HepG2 (cell line): Measurements from ENCODE around the gene HECTD3. TPM values are rescaled to one million over a fixed set of nuclear protein-coding genes. Genes with fewer than 3 reads are reported as not detected.

Experiments used
- ATAC-seq: fragments of 200-7000 bp; cut with Tn5 transposase; 3 replicates; pipeline ENCODE4 v1.9.1; 2020; ENCODE audit warnings: mild to moderate bottlenecking, moderate library complexity
- BruUV-seq: library from RNA; stranded (reverse); fragments of 400-500 nt; replicated peaks from 2 replicates; lab custom pipeline; 2021; lab: Mats Ljungman, UMichigan
- CTCF ChIA-PET: fragments of 300-600 bp; formaldehyde crosslinking; extraction: SDS; loops from one replicate; lab custom pipeline; 2021; ENCODE audit warnings: low total read pairs, inconsistent platforms, low intra/inter-chr PET ratio; lab: Yijun Ruan, JAX
- POLR2A ChIA-PET: fragments of 350-600 bp; sonication (Branson Sonifier 250); formaldehyde crosslinking; loops from one replicate; lab custom pipeline; 2020; ENCODE audit warnings: antibody characterized with exemption, inconsistent platforms; lab: Yijun Ruan, JAX
- DNase-seq: peaks from one replicate; pipeline ENCODE4 v3.0.0-alpha.2; 2015; ENCODE audit warnings: low spot score
- FAIRE-seq: peaks from 3 replicates; lab custom pipeline; 2011; peaks lifted over from hg19 to GRCh38; lab: Jason Lieb, UNC
- H2AFZ ChIP-seq: one replicate; pipeline ENCODE4 v1.6.1; 2011; ENCODE audit warnings: low read length, inconsistent platforms
- H3K27ac ChIP-seq: fragments of 300-600 bp; 3 replicates; pipeline ENCODE4 v1.8.0; 2011; ENCODE audit warnings: mixed run types, mild to moderate bottlenecking, mixed read lengths, low read length, inconsistent platforms; ENCODE audit not compliant: insufficient read depth; ENCODE audit errors: extremely low read length
- H3K27me3 ChIP-seq, 2 experiments: fragments of 200-600 bp in 1 of 2; 2 replicates in 1 of 2; 3 replicates in 1 of 2; pipeline versions ENCODE4 v1.6.0 to v1.8.0; 2011; ENCODE audit warnings: low read length in 2 of 2, mild to moderate bottlenecking in 2 of 2, moderate library complexity in 2 of 2, inconsistent platforms in 1 of 2; ENCODE audit not compliant: insufficient read depth in 2 of 2, control insufficient read depth in 1 of 2
- H3K36me3 ChIP-seq, 2 experiments: fragments of 200-600 bp in 1 of 2; replicated peaks in 1 of 2; 2 replicates in 1 of 2; 3 replicates in 1 of 2; pipeline versions ENCODE4 v1.5.1 to v1.8.0; 2011; ENCODE audit warnings: low read length in 2 of 2, inconsistent platforms in 1 of 2; ENCODE audit not compliant: insufficient read depth in 2 of 2, control insufficient read depth in 1 of 2
- H3K4me1 ChIP-seq: 2 replicates; pipeline ENCODE4 v1.5.1; 2012; ENCODE audit warnings: low read length, inconsistent platforms; ENCODE audit not compliant: insufficient read depth
- H3K4me2 ChIP-seq: 2 replicates; pipeline ENCODE4 v1.6.0; 2011; ENCODE audit warnings: low read depth, low read length, inconsistent platforms
- H3K4me3 ChIP-seq, 3 experiments: fragments of 200-600 bp in 1 of 3; sonication (generic), shearing (Covaris generic) in 1 of 3; replicated peaks in 1 of 3; 2 replicates each; pipeline ENCODE4 v1.5.1; 2011 to 2016; ENCODE audit warnings: low read length in 3 of 3, inconsistent platforms in 2 of 3, low read depth in 2 of 3, mild to moderate bottlenecking in 2 of 3, control low read depth in 1 of 3, mixed read lengths in 1 of 3; ENCODE audit not compliant: insufficient read depth in 1 of 3
- H3K79me2 ChIP-seq: one replicate; pipeline ENCODE4 v1.6.1; 2011; ENCODE audit warnings: low read length, inconsistent platforms; ENCODE audit not compliant: insufficient read depth
- H3K9ac ChIP-seq: 2 replicates; pipeline ENCODE4 v1.6.0; 2011; ENCODE audit warnings: mild to moderate bottlenecking, low read depth, low read length, inconsistent platforms; ENCODE audit not compliant: insufficient read depth
- H3K9me3 ChIP-seq: 2 replicates; pipeline ENCODE4 v1.5.1; 2012; ENCODE audit warnings: mild to moderate bottlenecking, low read length
- H4K20me1 ChIP-seq: 2 replicates; pipeline ENCODE4 v1.6.0; 2011; ENCODE audit warnings: inconsistent platforms, mild to moderate bottlenecking, low read length, moderate library complexity; ENCODE audit not compliant: insufficient read depth
- ATF1 ChIP-seq: IDR thresholded peaks from 2 replicates; pipeline ENCODE4 v1.6.1; 2016; ENCODE audit warnings: mild to moderate bottlenecking, control low read depth
- FLYWCH1 ChIP-seq: sonication (generic); formaldehyde crosslinking; IDR thresholded peaks from 2 replicates; pipeline ENCODE4 v1.8.1; 2023; ENCODE audit warnings: mild to moderate bottlenecking, missing genetic modification reagents
- HNRNPK ChIP-seq: fragments of 200-400 bp; formaldehyde crosslinking; IDR thresholded peaks from 2 replicates; pipeline ENCODE4 v1.6.1; 2018; ENCODE audit warnings: low read length, low read depth, moderate library complexity, mild to moderate bottlenecking; ENCODE audit not compliant: poor library complexity, severe bottlenecking
- KDM1A ChIP-seq: IDR thresholded peaks from 2 replicates; pipeline ENCODE4 v1.6.1; 2016; ENCODE audit warnings: missing compliant biosample characterization
- KMT2B ChIP-seq: IDR thresholded peaks from 2 replicates; pipeline ENCODE4 v1.6.1; 2016; ENCODE audit warnings: missing genetic modification reagents, missing compliant biosample characterization
- STAG1 ChIP-seq: sonication (generic); formaldehyde crosslinking; IDR thresholded peaks from 2 replicates; pipeline ENCODE4 v1.4.0; 2020; ENCODE audit warnings: missing genetic modification reagents
- ZNF224 ChIP-seq: sonication (generic); formaldehyde crosslinking; IDR thresholded peaks from 2 replicates; pipeline ENCODE4 v1.5.0; 2020; ENCODE audit warnings: mild to moderate bottlenecking, missing genetic modification reagents
- ZNF441 ChIP-seq: sonication (generic); formaldehyde crosslinking; IDR thresholded peaks from 2 replicates; pipeline ENCODE4 v1.7.0; 2021; ENCODE audit warnings: missing genetic modification reagents, borderline replicate concordance
- ZNF678 ChIP-seq: sonication (generic); formaldehyde crosslinking; IDR thresholded peaks from 2 replicates; pipeline ENCODE4 v1.4.0; 2020; ENCODE audit warnings: mild to moderate bottlenecking, missing genetic modification reagents
- ZNF746 ChIP-seq: sonication (generic); formaldehyde crosslinking; IDR thresholded peaks from 2 replicates; pipeline ENCODE4 v1.8.0; 2022; ENCODE audit warnings: mild to moderate bottlenecking, missing genetic modification reagents
- ZNF780A ChIP-seq: sonication (generic); formaldehyde crosslinking; IDR thresholded peaks from 2 replicates; pipeline ENCODE4 v1.8.0; 2022; ENCODE audit warnings: mild to moderate bottlenecking, missing genetic modification reagents, moderate library complexity
- ZNF841 ChIP-seq: sonication (generic); formaldehyde crosslinking; IDR thresholded peaks from 2 replicates; pipeline ENCODE4 v1.8.1; 2023; ENCODE audit warnings: missing genetic modification reagents, borderline replicate concordance
- WGBS: methylation state at CpG from one replicate; pipeline ENCODE4 v1.1.6; 2017; ENCODE audit warnings: low lambda C conversion rate; 5-methylcytosine and 5-hydroxymethylcytosine counted together
- in situ Hi-C: cut with HindIII; loops from 2 replicates; pipeline ENCODE4 v1.10.0; 2017; ENCODE audit warnings: low pct_unique_long_range_greater_than_20kb; ENCODE audit not compliant: extremely low pct_ligation_motif_present
- intact Hi-C: fragments of 100-400 bp; cut with micrococcal nuclease; formaldehyde crosslinking; loops from one replicate; pipeline ENCODE4 v1.10.0; 2022; ENCODE audit not compliant: unreplicated experiment
- polyA plus RNA-seq, 8 experiments: library from polyadenylated mRNA; depleted of rRNA in 3 of 8; stranded (reverse) in 7 of 8; unstranded in 1 of 8; fragments of >200 nt; fragmentation: Illumina TruSeq in 4 of 8; extraction: Trizol in 4 of 8; gene quantifications; 2 replicates each; pipeline versions ENCODE4 v1.2.1 to v1.2.3, GENCODE V29; 2011 to 2016; ENCODE audit warnings: low read depth in 4 of 8, missing spikeins in 1 of 8, mixed read lengths in 1 of 8; ENCODE audit not compliant: insufficient read depth in 1 of 8
- total RNA-seq, 5 experiments: library from RNA; depleted of rRNA; stranded (reverse); fragments of >200 nt; fragmentation: Illumina TruSeq; extraction: Trizol; gene quantifications; 2 replicates each; pipeline ENCODE4 v1.2.3, GENCODE V29; 2016; ENCODE audit warnings: low read depth in 1 of 5
- TF ChIP-seq, protein P1 (sequence below): sonication (generic); formaldehyde crosslinking; IDR thresholded peaks from 2 replicates; pipeline ENCODE4 v1.8.0; 2022; ENCODE audit warnings: mild to moderate bottlenecking, missing genetic modification reagents, moderate library complexity
- TF ChIP-seq, protein P2 (sequence below): sonication (generic); formaldehyde crosslinking; IDR thresholded peaks from 2 replicates; pipeline ENCODE4 v1.5.0; 2020; ENCODE audit warnings: missing genetic modification reagents
- TF ChIP-seq, protein P3 (sequence below): sonication (generic); formaldehyde crosslinking; IDR thresholded peaks from 2 replicates; pipeline ENCODE4 v1.4.0; 2020; ENCODE audit warnings: missing genetic modification reagents

HECTD3 gene
- total and polyA plus RNA-seq, 2 of the 13 experiments (the other 11 are each of a cell fraction or from before 2014, with no cell fraction given) = 18.6 to 24.5 TPM

DNA sequence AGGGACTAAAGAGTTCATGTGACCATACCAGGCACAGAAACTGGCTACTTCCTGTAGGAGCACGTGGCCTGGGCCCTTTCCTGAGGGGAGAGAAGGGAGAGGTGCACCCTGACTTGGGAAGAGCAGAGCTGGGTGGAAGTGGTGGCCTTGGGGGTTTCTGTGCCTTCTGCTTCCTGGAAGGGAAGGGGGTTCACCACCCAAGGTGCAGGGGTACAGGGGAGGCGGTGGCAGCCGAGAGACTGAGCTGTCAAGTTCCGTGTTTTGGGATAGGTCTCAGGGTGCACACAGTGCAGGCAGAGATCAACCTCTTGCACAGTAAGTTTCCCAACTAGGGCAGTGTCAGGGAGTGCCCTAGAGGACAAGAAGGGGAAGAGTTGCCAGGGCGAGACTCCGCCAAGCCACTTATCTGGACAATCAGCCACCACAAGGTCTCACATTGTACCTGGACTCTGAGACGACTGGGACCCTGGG lies 10.1 kb downstream of the HECTD3 start:
- no peaks in the 10 kb centered on the region for H4K20me1 ChIP-seq
- H3K79me2 ChIP-seq = no peaks in the 10 kb centered on the region
- WGBS = 86% methylated on average over 5 of the region's 7 CpGs
- H3K4me2 ChIP-seq = no peak overlapping the region
- intact Hi-C loops = no loop called here
- H2AFZ ChIP-seq = no peak overlapping the region
- in situ Hi-C loops = loop anchor here (25.0 kb wide), 1 partner anchor 164 kb away; the partner anchor contains the start of gene PTCH2
- peaks cover 20 to 27% of the 10 kb centered on the region in 2 experiments for H3K36me3 ChIP-seq
- no peak overlapping the region for H3K4me3 ChIP-seq
- CTCF ChIA-PET = no interaction called here
- no peak overlapping the region for H3K9ac ChIP-seq
- no peak overlapping the region for H3K27ac ChIP-seq
- TF ChIP-seq ZNF780A (CRISPR knock-in tag) = no peak
- TF ChIP-seq ATF1 (CRISPR knock-in tag) = no peak
- no peak for TF ChIP-seq KMT2B
- TF ChIP-seq, protein P1, sequence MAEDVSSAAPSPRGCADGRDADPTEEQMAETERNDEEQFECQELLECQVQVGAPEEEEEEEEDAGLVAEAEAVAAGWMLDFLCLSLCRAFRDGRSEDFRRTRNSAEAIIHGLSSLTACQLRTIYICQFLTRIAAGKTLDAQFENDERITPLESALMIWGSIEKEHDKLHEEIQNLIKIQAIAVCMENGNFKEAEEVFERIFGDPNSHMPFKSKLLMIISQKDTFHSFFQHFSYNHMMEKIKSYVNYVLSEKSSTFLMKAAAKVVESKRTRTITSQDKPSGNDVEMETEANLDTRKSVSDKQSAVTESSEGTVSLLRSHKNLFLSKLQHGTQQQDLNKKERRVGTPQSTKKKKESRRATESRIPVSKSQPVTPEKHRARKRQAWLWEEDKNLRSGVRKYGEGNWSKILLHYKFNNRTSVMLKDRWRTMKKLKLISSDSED (CRISPR knock-in tag) = no peak
- TF ChIP-seq, protein P2, sequence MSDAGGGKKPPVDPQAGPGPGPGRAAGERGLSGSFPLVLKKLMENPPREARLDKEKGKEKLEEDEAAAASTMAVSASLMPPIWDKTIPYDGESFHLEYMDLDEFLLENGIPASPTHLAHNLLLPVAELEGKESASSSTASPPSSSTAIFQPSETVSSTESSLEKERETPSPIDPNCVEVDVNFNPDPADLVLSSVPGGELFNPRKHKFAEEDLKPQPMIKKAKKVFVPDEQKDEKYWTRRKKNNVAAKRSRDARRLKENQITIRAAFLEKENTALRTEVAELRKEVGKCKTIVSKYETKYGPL = no peak
- TF ChIP-seq ZNF841 = no peak
- TF ChIP-seq KDM1A (CRISPR knock-in tag) = no peak
- no peak for TF ChIP-seq ZNF678
- no peak for TF ChIP-seq ZNF441
- TF ChIP-seq ZNF746 (CRISPR knock-in tag) = no peak
- 0 out of 2 replicates have a peak, but pooled peaks have one; percentile 11 for TF ChIP-seq STAG1 (CRISPR knock-in tag)
- TF ChIP-seq, protein P3, sequence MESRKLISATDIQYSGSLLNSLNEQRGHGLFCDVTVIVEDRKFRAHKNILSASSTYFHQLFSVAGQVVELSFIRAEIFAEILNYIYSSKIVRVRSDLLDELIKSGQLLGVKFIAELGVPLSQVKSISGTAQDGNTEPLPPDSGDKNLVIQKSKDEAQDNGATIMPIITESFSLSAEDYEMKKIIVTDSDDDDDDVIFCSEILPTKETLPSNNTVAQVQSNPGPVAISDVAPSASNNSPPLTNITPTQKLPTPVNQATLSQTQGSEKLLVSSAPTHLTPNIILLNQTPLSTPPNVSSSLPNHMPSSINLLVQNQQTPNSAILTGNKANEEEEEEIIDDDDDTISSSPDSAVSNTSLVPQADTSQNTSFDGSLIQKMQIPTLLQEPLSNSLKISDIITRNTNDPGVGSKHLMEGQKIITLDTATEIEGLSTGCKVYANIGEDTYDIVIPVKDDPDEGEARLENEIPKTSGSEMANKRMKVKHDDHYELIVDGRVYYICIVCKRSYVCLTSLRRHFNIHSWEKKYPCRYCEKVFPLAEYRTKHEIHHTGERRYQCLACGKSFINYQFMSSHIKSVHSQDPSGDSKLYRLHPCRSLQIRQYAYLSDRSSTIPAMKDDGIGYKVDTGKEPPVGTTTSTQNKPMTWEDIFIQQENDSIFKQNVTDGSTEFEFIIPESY = 0 out of 2 replicates have a peak, but pooled peaks have one; percentile 15
- TF ChIP-seq ZNF224 (CRISPR knock-in tag) = no peak
- no peak for TF ChIP-seq FLYWCH1 (CRISPR knock-in tag)
- no peak for TF ChIP-seq HNRNPK
- DNase-seq (no peak), ATAC-seq (peak; percentile 67), FAIRE-seq (no peak)
- H3K27me3 ChIP-seq = no peaks in the 10 kb centered on the region
- BruUV-seq = no TSS peak
- H3K4me1 ChIP-seq = no peaks in the 10 kb centered on the region
- POLR2A ChIA-PET = interaction anchor here (0.8 kb wide), 1 partner anchor 15 kb away, joined by 4 read pairs; the partner anchor contains the start of gene EIF2B3
- H3K9me3 ChIP-seq = no peaks in the 10 kb centered on the region
